GM19463 (cell line): ENCODE data around the gene ZNF410.
"Not testable (repeated sequence)": the region's sequence is repeated elsewhere in the genome, so short reads cannot be mapped to it uniquely, and the experiment has no call there.

Experiments
- ATAC-seq: cut with Tn5 transposase; IDR thresholded peaks from one replicate; pipeline ENCODE4 v1.9.1; 2021; ENCODE audit warnings: mild to moderate bottlenecking, moderate library complexity; ENCODE audit not compliant: unreplicated experiment

ZNF410 gene

DNA sequence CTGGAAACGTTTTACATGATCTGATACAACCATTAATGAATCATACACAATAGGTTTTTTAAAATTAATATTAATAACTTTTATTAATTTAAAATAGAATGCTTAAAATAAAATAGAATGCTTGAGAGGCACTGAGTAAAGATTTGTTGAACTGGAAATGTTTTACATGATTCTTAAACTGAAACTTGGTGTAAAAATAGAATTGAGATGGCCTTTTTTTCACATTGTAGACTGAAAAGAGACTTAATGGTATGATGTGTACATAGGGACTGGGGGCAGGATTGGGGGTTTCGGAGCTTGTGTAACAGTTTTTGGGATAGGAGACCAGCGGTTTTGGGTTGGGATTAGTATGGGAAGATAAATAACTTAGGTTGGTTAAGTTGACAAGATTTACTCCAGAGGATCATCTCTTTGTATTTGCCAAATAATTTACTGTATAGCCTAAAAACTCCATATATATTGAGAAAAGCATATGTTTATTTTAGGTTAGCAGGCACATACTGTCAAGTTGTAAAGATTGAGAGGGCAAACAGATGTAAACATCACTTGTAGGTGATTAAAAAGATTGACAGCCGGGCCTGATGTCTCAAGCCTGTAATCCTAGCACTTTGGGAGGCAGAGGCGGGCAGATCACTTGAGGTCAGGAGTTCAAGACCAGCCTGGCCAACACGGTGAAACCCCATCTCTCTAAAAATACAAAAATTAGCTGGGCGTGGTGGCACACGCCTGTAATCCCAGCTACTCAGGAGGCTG is 2.0 kb upstream of the ZNF410 start:
- ATAC-seq: no peak

DNA sequence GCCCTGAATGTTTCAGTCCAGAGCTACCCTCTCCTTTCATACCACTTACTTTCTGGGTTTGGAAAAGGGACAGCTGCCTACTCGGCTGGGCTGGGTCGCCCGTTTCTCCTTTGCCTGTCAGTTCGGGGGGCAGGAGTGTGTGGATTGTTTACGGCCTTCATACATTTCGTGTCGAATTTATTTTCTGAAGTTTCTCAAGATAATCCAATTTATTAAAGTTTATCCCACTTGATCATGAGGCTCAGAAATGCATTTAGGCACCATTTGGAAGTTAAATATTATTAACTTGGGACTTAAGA is 608 bp downstream of the ZNF410 start:
- ATAC-seq: no peak

GRCh38 chr14:73887694-73888459 is 1.2 kb downstream of the ZNF410 start:
- no peak for ATAC-seq

- no peak for ATAC-seq
These were observed 1.7 kb downstream of the ZNF410 start for GRCh38 chr14:73888460-73888725.

DNA sequence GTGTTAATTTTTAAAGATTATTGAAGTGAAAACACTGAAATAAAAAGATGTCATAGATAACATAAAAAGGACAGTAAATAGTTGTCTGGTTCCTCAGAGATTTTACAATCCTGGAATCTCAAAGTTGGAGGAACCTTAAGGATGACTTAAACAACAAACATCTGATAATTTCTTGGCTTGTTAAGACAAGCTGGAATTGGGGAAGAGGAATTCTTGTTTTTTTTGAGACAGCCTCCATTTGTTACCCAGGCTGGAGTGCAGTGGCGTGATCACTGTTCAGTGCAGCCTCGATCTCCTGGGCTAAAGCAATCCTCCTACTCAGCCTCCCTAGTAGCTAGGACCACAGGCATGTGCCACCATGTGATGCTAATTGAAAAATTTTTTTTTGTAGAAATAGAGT is 2.3 kb downstream of the ZNF410 start:
- no peak for ATAC-seq

DNA sequence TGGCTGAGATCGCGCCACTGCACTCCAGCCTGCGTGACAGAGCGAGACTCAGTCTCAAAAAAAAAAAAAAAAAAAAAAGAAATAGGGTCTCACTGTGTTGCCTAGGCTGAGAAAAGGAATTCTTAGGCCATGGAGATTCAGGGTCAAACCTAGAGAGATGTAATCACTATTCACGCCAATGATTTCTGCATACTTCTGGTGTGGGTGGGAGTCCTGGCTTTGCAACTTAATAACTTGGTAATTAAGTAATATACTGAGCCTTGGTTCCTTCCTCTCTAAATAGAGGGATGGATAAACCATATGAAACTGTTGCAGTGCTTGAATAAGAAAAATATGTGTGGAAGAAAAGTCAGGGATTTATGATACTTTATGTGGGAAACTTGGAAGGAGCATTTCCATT is 2.7 kb downstream of the ZNF410 start:
- no peak for ATAC-seq

- ATAC-seq: not testable (repeated sequence)
These were observed 7.6 kb downstream of the ZNF410 start for GRCh38 chr14:73894180-73894687.

- no peak for ATAC-seq
These were observed 9.3 kb downstream of the ZNF410 start for GRCh38 chr14:73895939-73896338.

DNA sequence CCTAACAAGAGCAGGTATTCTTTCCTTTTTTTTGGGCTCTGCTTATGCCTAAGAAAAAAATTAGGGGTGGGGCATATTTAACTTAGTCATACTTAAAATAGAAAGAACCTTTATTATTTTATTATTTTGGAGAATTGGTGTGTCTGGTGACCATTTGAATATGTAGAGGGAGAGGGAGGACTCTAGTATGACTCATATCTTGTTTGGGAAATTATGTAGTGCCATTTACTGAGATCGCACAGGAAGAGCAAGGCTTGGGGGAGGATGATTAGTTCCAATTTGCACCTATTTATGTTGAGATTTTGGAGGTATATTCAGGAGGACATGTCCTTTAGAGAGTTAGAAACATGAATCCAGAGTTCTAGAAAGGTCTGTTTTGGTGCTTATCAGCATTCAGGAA is 9.9 kb downstream of the ZNF410 start:
- ATAC-seq: no peak

- ATAC-seq: no peak
These were observed 16.4 kb downstream of the ZNF410 start for GRCh38 chr14:73903028-73903427.

DNA sequence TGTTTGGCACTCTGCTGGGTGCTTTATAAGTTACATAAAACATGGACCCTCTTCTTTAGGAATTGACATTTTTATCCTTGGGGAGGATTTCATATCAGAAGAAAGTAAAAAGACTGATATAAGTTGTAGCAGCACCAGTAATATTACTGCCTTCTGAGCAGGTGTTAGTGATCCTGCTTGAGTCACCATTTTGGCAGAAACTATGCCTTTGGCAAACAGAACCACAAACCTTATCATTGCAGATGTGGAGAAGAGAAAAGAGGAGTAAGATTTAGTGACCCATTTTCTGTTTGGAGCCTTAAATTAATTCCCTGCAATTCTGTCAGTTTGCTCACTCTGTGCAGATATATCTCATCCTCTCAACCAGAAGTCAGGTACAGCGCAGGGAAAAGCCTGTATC is 23.0 kb downstream of the ZNF410 start:
- ATAC-seq: no peak

- ATAC-seq: no peak
These were observed 26.6 kb downstream of the ZNF410 start for GRCh38 chr14:73913256-73913655.

- no peak for ATAC-seq
These were observed 29.7 kb downstream of the ZNF410 start for GRCh38 chr14:73916324-73916723.

DNA sequence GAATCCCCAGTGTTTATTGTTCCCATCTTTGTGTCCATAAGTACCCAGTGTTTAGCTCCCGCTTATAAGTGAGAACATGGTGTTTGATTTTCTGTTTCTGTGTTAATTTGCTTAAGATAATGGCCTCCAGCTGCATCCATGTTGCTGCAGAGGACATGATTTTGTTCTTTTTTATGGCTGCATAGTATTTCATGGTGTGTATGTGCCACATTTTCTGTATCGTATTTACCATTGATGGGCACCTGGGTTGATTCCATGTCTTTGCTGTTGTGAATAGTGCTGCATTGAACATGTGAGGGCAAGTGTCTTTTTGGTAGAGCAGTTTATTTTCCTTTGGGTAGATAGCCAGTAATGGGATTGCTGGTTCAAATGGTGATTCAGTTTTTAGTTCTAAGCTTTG is 32.8 kb downstream of the ZNF410 start:
- not testable (repeated sequence) for ATAC-seq

GRCh38 chr14:73924337-73924736 is 37.7 kb downstream of the ZNF410 start:
- no peak for ATAC-seq

- no peak for ATAC-seq
These were observed 49.0 kb downstream of the ZNF410 start for GRCh38 chr14:73935666-73936065.

GRCh38 chr14:73936548-73936947 is 49.9 kb downstream of the ZNF410 start:
- ATAC-seq: no peak

DNA sequence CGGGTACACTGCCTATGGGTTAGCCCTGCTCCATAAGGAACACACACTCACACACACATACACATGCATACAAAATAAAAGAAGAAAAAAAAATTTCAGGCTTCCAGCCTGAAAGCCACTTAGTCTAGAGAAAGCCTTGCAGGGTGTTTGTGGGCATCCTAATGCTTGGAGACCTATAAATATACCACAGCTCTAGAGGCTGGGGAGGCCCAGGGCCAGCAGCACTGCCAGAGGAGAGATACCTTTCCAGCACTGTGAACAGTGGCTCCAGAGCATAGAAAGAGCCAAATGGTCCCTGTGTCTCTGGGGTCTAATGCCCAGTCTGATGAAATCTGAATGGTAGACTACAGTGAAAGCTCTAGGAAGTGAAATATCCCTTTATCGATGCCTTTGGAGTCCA is 50.4 kb downstream of the ZNF410 start:
- ATAC-seq: no peak

- ATAC-seq: no peak
These were observed 55.5 kb downstream of the ZNF410 start for GRCh38 chr14:73942180-73942579.

DNA sequence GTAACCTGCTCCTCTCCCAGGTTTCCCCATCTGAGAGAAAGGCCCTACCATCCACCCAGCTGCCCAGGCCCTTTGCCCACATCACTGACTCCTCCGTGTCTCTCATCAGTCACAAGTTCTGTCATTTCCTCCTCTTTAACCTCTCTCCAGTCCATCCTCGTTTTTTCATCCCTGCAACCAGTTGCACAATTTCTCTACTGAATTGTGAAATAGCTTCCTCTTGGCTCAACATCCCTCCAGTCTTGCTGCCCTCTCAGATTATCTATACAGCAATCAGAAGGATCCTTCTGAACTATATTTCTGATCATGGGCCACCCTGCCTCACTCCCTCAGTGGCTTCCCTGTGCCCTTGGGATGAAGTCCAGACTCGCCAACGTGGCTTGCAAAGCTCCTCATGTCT is 56.4 kb downstream of the ZNF410 start:
- ATAC-seq: no peak

DNA sequence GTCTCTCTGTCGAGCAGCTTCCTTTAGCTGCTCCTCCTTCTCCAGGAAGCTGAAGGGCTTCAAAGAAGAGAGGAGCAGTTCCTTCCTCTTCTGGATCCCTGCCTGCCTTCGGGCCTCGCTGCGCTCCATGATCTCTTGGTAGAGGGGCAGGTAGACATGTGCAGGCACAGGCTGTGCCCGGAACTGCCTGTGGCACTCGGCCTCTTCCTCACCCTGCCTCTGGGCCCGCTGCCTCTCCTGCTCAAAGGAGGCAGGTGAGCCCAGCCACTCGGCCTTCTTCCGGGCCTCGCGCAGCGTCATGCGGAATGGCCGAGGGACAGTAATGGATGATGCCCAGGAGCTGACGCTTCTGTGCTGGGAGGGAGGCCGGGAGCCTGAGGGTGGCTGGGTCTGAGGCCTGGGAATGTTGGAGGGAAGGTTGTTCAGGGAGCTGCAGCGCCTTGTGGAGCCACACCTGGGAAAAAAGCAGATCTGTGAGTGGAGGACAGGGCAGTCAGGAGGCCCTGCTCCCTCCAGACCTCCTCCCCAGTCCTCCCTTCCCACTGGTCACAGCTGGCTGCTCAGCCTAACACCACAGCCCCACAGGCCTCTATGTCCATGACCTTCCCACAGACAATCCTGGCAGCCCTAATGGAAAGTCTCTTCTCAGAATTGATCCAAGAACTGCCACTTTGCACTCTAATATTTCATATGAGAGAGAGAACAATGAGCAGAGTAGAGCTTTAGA is 57.9 kb downstream of the ZNF410 start:
- no peak for ATAC-seq

- no peak for ATAC-seq
These were observed 58.6 kb downstream of the ZNF410 start for GRCh38 chr14:73945159-73945670.
